PFSK-1 (cell line): ENCODE data around the gene C1QB.

Experiments
- FOXP2 ChIP-seq: optimal IDR thresholded peaks from 2 replicates; pipeline ENCODE3; 2011; ENCODE audit warnings: borderline replicate concordance, control low read depth, inconsistent platforms; ENCODE audit not compliant: insufficient read depth; ENCODE audit errors: extremely low read length, extremely low read depth
- POLR2AphosphoS5 ChIP-seq: IDR thresholded peaks from 2 replicates; pipeline ENCODE4 v1.6.1; 2012; ENCODE audit warnings: low read depth, mild to moderate bottlenecking, control low read depth, low read length, moderate library complexity
- SIN3A ChIP-seq: IDR thresholded peaks from 2 replicates; pipeline ENCODE4 v1.6.1; 2012; ENCODE audit warnings: mild to moderate bottlenecking, low read length, moderate library complexity, borderline replicate concordance; ENCODE audit not compliant: insufficient read depth
- TAF1 ChIP-seq: IDR thresholded peaks from 2 replicates; pipeline ENCODE4 v1.6.1; 2012; ENCODE audit warnings: low read length, control low read depth, borderline replicate concordance; ENCODE audit not compliant: insufficient read depth
- TF ChIP-seq, protein P1 (sequence below), 2 experiments: IDR thresholded peaks; 2 replicates each; pipeline versions ENCODE4 v1.6.1 to v1.8.0; 2011 to 2012; ENCODE audit warnings: low read depth in 2 of 2, low read length in 2 of 2, control low read depth in 1 of 2, inconsistent platforms in 1 of 2, mild to moderate bottlenecking in 1 of 2, moderate library complexity in 1 of 2; ENCODE audit not compliant: insufficient read depth in 1 of 2

C1QB gene

DNA sequence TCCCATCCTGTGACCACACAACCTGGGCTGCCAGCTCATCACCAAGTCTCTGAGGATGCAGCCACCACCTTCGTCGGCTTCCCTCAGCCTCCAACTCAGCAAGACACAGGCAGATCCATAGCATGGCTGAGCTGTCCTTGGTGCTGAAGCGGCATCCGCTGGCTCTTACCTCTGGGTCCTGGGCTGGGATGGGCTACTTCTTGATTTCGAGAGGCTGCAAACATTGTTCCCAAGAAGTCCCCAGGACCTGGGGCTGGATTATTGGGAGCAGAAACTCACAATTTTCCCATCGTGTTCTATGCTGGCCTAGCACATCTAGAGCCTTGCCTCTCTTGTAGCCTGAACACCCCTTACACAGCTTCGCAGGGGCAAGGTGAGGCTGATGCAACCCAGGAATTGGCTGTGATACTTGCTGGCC, 41.5 kb upstream of the C1QB start:
- TF ChIP-seq FOXP2 (no peak), SIN3A (0 out of 2 replicates have a peak, but pooled peaks have one; percentile 12), TAF1 (no peak), POLR2AphosphoS5 (no peak)
- TF ChIP-seq, protein P1, sequence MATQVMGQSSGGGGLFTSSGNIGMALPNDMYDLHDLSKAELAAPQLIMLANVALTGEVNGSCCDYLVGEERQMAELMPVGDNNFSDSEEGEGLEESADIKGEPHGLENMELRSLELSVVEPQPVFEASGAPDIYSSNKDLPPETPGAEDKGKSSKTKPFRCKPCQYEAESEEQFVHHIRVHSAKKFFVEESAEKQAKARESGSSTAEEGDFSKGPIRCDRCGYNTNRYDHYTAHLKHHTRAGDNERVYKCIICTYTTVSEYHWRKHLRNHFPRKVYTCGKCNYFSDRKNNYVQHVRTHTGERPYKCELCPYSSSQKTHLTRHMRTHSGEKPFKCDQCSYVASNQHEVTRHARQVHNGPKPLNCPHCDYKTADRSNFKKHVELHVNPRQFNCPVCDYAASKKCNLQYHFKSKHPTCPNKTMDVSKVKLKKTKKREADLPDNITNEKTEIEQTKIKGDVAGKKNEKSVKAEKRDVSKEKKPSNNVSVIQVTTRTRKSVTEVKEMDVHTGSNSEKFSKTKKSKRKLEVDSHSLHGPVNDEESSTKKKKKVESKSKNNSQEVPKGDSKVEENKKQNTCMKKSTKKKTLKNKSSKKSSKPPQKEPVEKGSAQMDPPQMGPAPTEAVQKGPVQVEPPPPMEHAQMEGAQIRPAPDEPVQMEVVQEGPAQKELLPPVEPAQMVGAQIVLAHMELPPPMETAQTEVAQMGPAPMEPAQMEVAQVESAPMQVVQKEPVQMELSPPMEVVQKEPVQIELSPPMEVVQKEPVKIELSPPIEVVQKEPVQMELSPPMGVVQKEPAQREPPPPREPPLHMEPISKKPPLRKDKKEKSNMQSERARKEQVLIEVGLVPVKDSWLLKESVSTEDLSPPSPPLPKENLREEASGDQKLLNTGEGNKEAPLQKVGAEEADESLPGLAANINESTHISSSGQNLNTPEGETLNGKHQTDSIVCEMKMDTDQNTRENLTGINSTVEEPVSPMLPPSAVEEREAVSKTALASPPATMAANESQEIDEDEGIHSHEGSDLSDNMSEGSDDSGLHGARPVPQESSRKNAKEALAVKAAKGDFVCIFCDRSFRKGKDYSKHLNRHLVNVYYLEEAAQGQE (IDR thresholded peaks at IDR 0.05; ENCODE audit: insufficient read depth in 1 of 2, low read depth in 2 of 2, low read length in 2 of 2): peak; percentile 98

- TF ChIP-seq, protein P1 (IDR thresholded peaks at IDR 0.05; ENCODE audit: insufficient read depth in 1 of 2, low read depth in 2 of 2, low read length in 2 of 2): no peak
- no peak for TF ChIP-seq POLR2AphosphoS5
- TF ChIP-seq FOXP2: no peak
- TF ChIP-seq TAF1: no peak
- TF ChIP-seq SIN3A: no peak
These were observed 40.1 kb upstream of the C1QB start for GRCh38 chr1:22612671-22613571.

DNA sequence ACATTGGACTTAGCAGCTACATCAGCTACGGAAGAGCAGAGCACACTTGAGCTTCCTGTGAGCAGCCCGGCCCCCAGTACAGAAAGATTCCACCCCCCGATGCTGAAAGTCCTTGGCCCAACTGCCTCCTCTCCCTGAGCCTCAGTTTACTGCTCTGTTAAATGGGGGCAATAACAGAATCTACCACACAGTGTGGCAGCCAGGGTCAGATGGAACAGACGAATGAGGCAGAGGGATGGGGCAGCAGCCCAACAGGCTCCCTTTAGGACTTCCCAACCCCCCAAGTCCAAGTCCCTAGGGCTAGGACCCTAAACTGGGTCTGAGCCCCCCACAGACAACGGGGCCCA, 39.5 kb upstream of the C1QB start:
- TF ChIP-seq FOXP2: no peak
- TF ChIP-seq POLR2AphosphoS5: no peak
- TF ChIP-seq SIN3A: no peak
- TF ChIP-seq, protein P1 (IDR thresholded peaks at IDR 0.05; ENCODE audit: insufficient read depth in 1 of 2, low read depth in 2 of 2, low read length in 2 of 2): no peak

- TF ChIP-seq POLR2AphosphoS5: no peak
- no peak for TF ChIP-seq FOXP2
- no peak for TF ChIP-seq TAF1
- no peak for TF ChIP-seq SIN3A
- TF ChIP-seq, protein P1 (IDR thresholded peaks at IDR 0.05; ENCODE audit: insufficient read depth in 1 of 2, low read depth in 2 of 2, low read length in 2 of 2): no peak
These were observed 39.1 kb upstream of the C1QB start for GRCh38 chr1:22613951-22614350.
